ENCODE measurements around the gene OR2J1.
"Not testable (repeated sequence)": the region's sequence is repeated elsewhere in the genome, so short reads cannot be mapped to it uniquely, and the experiment has no call there.

Gene OR2J1

GRCh38 chr6:29130644-29131043 is 31.4 kb downstream of the OR2J1 start:
- no peak for TF ChIP-seq CTCF (IDR thresholded peaks at IDR 0.05; ENCODE audit: insufficient read depth, low read depth, low read length, missing control alignments)
- no peak overlapping the region for H3K4me3 ChIP-seq (ENCODE audit: low read depth, low read length)
- DNase-seq (ENCODE audit: low read depth) = no peak

GRCh38 chr6:29131691-29132090 is 32.4 kb downstream of the OR2J1 start:
- TF ChIP-seq CTCF (IDR thresholded peaks at IDR 0.05; ENCODE audit: insufficient read depth, low read depth, low read length, missing control alignments) = no peak
- H3K4me3 ChIP-seq (ENCODE audit: low read depth, low read length) = no peak overlapping the region
- no peak for DNase-seq (ENCODE audit: low read depth)

GRCh38 chr6:29137724-29138123 is 38.4 kb downstream of the OR2J1 start:
- no peak overlapping the region for H3K4me3 ChIP-seq (ENCODE audit: low read depth, low read length)
- no peak for TF ChIP-seq CTCF (IDR thresholded peaks at IDR 0.05; ENCODE audit: insufficient read depth, low read depth, low read length, missing control alignments)
- no peak for DNase-seq (ENCODE audit: low read depth)

- TF ChIP-seq CTCF (IDR thresholded peaks at IDR 0.05; ENCODE audit: insufficient read depth, low read depth, low read length, missing control alignments) = no peak
- no peak for DNase-seq (ENCODE audit: low read depth)
These were observed 42.3 kb downstream of the OR2J1 start for GRCh38 chr6:29141606-29142005.

GRCh38 chr6:29142309-29142708 is 43.0 kb downstream of the OR2J1 start:
- no peak overlapping the region for H3K4me3 ChIP-seq (ENCODE audit: low read depth, low read length)
- no peak for DNase-seq (ENCODE audit: low read depth)
- TF ChIP-seq CTCF (IDR thresholded peaks at IDR 0.05; ENCODE audit: insufficient read depth, low read depth, low read length, missing control alignments) = no peak

More at GRCh38 chr6:29141606-29142005, 42.3 kb downstream of the OR2J1 start:
- no peak overlapping the region for H3K4me3 ChIP-seq (ENCODE audit: low read depth, low read length)

- no peak for DNase-seq (ENCODE audit: low read depth)
- no peak for TF ChIP-seq CTCF (IDR thresholded peaks at IDR 0.05; ENCODE audit: insufficient read depth, low read depth, low read length, missing control alignments)
- no peak overlapping the region for H3K4me3 ChIP-seq (ENCODE audit: low read depth, low read length)
These were observed 46.9 kb downstream of the OR2J1 start for GRCh38 chr6:29146179-29146578.

GRCh38 chr6:29147074-29147473 is 47.8 kb downstream of the OR2J1 start:
- DNase-seq (ENCODE audit: low read depth) = no peak
- TF ChIP-seq CTCF (IDR thresholded peaks at IDR 0.05; ENCODE audit: insufficient read depth, low read depth, low read length, missing control alignments) = no peak
- H3K4me3 ChIP-seq (ENCODE audit: low read depth, low read length) = no peak overlapping the region

- DNase-seq (ENCODE audit: low read depth); H3K4me3 ChIP-seq (ENCODE audit: low read depth, low read length): not testable (repeated sequence)
These were observed 50.2 kb downstream of the OR2J1 start for GRCh38 chr6:29149444-29149843.

All from GM12865 (cell line).